PC-9 (cell line): Measurements from ENCODE around the gene TMPRSS2.
"Not testable (repeated sequence)": the region's sequence is repeated elsewhere in the genome, so short reads cannot be mapped to it uniquely, and the experiment has no call there.

Source experiments
- EZH2 ChIP-seq: fragments of 200-600 bp; sonication (generic); IDR thresholded peaks from 2 replicates; pipeline ENCODE4 v1.8.0; 2017; ENCODE audit warnings: antibody characterized with exemption, low read depth
- TF ChIP-seq, protein P1 (sequence below): fragments of 200-600 bp; sonication (generic); conservative IDR thresholded peaks from 2 replicates; pipeline ENCODE4 v1.6.1; 2017; ENCODE audit warnings: mixed run types, antibody characterized with exemption, mild to moderate bottlenecking, moderate library complexity

- TF ChIP-seq, protein P1, sequence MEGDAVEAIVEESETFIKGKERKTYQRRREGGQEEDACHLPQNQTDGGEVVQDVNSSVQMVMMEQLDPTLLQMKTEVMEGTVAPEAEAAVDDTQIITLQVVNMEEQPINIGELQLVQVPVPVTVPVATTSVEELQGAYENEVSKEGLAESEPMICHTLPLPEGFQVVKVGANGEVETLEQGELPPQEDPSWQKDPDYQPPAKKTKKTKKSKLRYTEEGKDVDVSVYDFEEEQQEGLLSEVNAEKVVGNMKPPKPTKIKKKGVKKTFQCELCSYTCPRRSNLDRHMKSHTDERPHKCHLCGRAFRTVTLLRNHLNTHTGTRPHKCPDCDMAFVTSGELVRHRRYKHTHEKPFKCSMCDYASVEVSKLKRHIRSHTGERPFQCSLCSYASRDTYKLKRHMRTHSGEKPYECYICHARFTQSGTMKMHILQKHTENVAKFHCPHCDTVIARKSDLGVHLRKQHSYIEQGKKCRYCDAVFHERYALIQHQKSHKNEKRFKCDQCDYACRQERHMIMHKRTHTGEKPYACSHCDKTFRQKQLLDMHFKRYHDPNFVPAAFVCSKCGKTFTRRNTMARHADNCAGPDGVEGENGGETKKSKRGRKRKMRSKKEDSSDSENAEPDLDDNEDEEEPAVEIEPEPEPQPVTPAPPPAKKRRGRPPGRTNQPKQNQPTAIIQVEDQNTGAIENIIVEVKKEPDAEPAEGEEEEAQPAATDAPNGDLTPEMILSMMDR: not testable (repeated sequence)
- TF ChIP-seq EZH2: not testable (repeated sequence)
Measured at GRCh38 chr21:41420998-41421397, 87.0 kb downstream of the TMPRSS2 start.
